Panc1 (cell line): ENCODE data around the gene KLK8. TPM values are rescaled to one million over a fixed set of nuclear protein-coding genes. Genes with fewer than 3 reads are reported as not detected.

ENCODE experiments used
- ATAC-seq: fragments of 200-7000 bp; cut with Tn5 transposase; 2 replicates; pipeline ENCODE4 v1.9.1; 2020; ENCODE audit warnings: mild to moderate bottlenecking, moderate library complexity
- BruUV-seq: library from RNA; stranded (reverse); fragments of 400-500 nt; replicated peaks from 2 replicates; lab custom pipeline; 2021; lab: Mats Ljungman, UMichigan
- CTCF ChIA-PET: fragments of 300-600 bp; sonication (Branson Sonifier 250); formaldehyde crosslinking; loops from one replicate; lab custom pipeline; 2022; ENCODE audit warnings: antibody characterized with exemption; lab: Charles Lee
- POLR2A ChIA-PET: fragments of 300-600 bp; sonication (Branson Sonifier 250); formaldehyde crosslinking; loops from one replicate; lab custom pipeline; 2022; ENCODE audit warnings: antibody characterized with exemption; lab: Charles Lee
- DNase-seq: peaks from one replicate; pipeline ENCODE4 v3.0.0-alpha.2; 2010; ENCODE audit warnings: low read depth, low spot score
- H3K27ac ChIP-seq: 2 replicates; pipeline ENCODE4 v1.5.1; 2011; ENCODE audit warnings: mild to moderate bottlenecking, low read length, inconsistent platforms
- H3K27me3 ChIP-seq: fragments of 200-500 bp; sonication (Bioruptor generic); 2 replicates; pipeline ENCODE4 v1.6.0; 2014; ENCODE audit warnings: low read length, inconsistent platforms; ENCODE audit not compliant: control insufficient read depth, insufficient read depth
- H3K36me3 ChIP-seq: fragments of 200-500 bp; sonication (Bioruptor generic); 2 replicates; pipeline ENCODE4 v1.5.1; 2014; ENCODE audit warnings: inconsistent platforms, mild to moderate bottlenecking, low read length, moderate library complexity; ENCODE audit not compliant: control insufficient read depth, insufficient read depth
- H3K4me1 ChIP-seq: 2 replicates; pipeline ENCODE4 v1.5.1; 2011; ENCODE audit warnings: inconsistent platforms, mild to moderate bottlenecking, low read length, moderate library complexity; ENCODE audit not compliant: control insufficient read depth, insufficient read depth
- H3K4me3 ChIP-seq, 2 experiments: 2 replicates each; pipeline ENCODE4 v1.5.1; 2011 to 2012; ENCODE audit warnings: low read depth in 2 of 2, low read length in 2 of 2, mild to moderate bottlenecking in 2 of 2, inconsistent platforms in 1 of 2, moderate library complexity in 1 of 2
- H3K9me3 ChIP-seq: fragments of 200-500 bp; sonication (Bioruptor generic); 2 replicates; pipeline ENCODE4 v1.5.1; 2014; ENCODE audit warnings: low read depth, mild to moderate bottlenecking, inconsistent platforms, low read length, moderate library complexity; ENCODE audit not compliant: control insufficient read depth, insufficient read depth
- CTCF ChIP-seq: fragments of 450-650 bp; IDR thresholded peaks from 2 replicates; pipeline ENCODE4 v1.5.1; 2017; ENCODE audit warnings: mild to moderate bottlenecking
- POLR2AphosphoS5 ChIP-seq: IDR thresholded peaks from 2 replicates; pipeline ENCODE4 v1.6.1; 2012; ENCODE audit warnings: mild to moderate bottlenecking, low read depth, low read length, moderate library complexity
- SIN3A ChIP-seq: IDR thresholded peaks from 2 replicates; pipeline ENCODE4 v1.6.1; 2012; ENCODE audit warnings: low read depth, mild to moderate bottlenecking, low read length, moderate library complexity, borderline replicate concordance; ENCODE audit not compliant: insufficient read depth
- TCF7L2 ChIP-seq: IDR thresholded peaks from 2 replicates; pipeline ENCODE4 v1.6.1; 2011; ENCODE audit warnings: mild to moderate bottlenecking, low read depth, low read length, inconsistent platforms
- in situ Hi-C: cut with HindIII; loops from 2 replicates; pipeline ENCODE4 v1.10.0; 2016; ENCODE audit warnings: low sequenced_read_pairs, low pct_unique_long_range_greater_than_20kb
- intact Hi-C: fragments of 100-400 bp; cut with micrococcal nuclease; formaldehyde crosslinking; loops from one replicate; pipeline ENCODE4 v1.10.0; 2022; ENCODE audit not compliant: unreplicated experiment
- total RNA-seq: library from RNA; stranded (reverse); gene quantifications from one replicate; pipeline ENCODE4 v1.2.1, GENCODE V29; 2021; ENCODE audit not compliant: unreplicated experiment
- TF ChIP-seq, protein P1 (sequence below), 2 experiments: IDR thresholded peaks; 2 replicates each; pipeline ENCODE4 v1.6.1; 2011 to 2012; ENCODE audit warnings: low read depth in 2 of 2, control low read depth in 1 of 2, low read length in 1 of 2, mild to moderate bottlenecking in 1 of 2, moderate library complexity in 1 of 2; ENCODE audit not compliant: insufficient read depth in 1 of 2

KLK8 gene
- total RNA-seq, 1 experiment from 2014 or later, result not detected

DNA sequence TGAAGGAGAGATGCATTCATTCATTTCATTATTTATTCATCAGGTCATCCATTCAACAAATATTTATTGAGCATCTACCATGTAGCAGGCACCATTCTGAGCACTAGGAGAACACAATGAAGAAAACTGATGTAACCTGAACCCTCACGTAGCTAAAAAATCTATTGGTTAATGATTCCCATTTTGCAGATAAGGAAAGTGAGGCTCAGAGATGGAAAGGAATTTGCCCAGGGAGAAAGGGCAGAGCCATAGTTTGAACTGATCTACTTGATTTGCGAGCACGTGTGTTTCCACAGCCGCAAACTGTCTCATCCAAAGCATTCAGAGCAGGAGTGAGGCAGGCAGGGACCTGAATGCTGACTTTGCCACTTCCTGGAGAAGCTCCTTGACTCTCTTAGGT, 2.7 kb downstream of the KLK8 start:
- intact Hi-C loops (no loop called here), in situ Hi-C loops (no loop called here)
- no TSS peak for BruUV-seq
- Histone ChIP-seq H3K4me3 (no peak overlapping the region), H3K9me3 (no peaks in the 10 kb centered on the region), H3K4me1 (no peaks in the 10 kb centered on the region), H3K27ac (no peak overlapping the region), H3K36me3 (no peaks in the 10 kb centered on the region), H3K27me3 (no peaks in the 10 kb centered on the region)
- DNase-seq (no peak), ATAC-seq (no peak)
- ChIA-PET CTCF (no interaction called here), POLR2A (no interaction called here)
- TF ChIP-seq CTCF (no peak), POLR2AphosphoS5 (no peak), TCF7L2 (no peak), SIN3A (no peak)
- TF ChIP-seq, protein P1, sequence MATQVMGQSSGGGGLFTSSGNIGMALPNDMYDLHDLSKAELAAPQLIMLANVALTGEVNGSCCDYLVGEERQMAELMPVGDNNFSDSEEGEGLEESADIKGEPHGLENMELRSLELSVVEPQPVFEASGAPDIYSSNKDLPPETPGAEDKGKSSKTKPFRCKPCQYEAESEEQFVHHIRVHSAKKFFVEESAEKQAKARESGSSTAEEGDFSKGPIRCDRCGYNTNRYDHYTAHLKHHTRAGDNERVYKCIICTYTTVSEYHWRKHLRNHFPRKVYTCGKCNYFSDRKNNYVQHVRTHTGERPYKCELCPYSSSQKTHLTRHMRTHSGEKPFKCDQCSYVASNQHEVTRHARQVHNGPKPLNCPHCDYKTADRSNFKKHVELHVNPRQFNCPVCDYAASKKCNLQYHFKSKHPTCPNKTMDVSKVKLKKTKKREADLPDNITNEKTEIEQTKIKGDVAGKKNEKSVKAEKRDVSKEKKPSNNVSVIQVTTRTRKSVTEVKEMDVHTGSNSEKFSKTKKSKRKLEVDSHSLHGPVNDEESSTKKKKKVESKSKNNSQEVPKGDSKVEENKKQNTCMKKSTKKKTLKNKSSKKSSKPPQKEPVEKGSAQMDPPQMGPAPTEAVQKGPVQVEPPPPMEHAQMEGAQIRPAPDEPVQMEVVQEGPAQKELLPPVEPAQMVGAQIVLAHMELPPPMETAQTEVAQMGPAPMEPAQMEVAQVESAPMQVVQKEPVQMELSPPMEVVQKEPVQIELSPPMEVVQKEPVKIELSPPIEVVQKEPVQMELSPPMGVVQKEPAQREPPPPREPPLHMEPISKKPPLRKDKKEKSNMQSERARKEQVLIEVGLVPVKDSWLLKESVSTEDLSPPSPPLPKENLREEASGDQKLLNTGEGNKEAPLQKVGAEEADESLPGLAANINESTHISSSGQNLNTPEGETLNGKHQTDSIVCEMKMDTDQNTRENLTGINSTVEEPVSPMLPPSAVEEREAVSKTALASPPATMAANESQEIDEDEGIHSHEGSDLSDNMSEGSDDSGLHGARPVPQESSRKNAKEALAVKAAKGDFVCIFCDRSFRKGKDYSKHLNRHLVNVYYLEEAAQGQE (IDR thresholded peaks at IDR 0.05; ENCODE audit: insufficient read depth in 1 of 2, low read depth in 2 of 2, low read length in 1 of 2), result no peak

DNA sequence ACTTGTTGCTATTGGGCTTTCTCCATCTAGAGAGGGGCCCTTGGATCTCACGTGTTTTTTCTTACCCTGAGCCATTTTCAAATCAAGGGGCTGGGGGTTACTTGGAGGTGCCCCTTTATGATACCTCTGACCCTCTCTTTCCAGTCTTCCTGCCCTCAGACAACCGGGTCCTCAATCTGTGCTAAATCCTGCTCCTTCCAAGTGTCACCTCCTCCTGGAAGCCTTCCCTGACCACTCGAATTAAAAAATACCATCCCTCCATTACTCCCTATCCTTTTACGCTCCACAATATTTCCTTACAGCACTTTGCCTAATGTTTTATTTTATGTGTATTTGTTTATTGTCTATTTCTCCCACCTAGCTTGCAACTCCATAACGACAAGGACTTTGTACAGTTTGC, 3.3 kb downstream of the KLK8 start:
- ATAC-seq, result no peak
- no peak for DNase-seq
- ChIA-PET CTCF (no interaction called here), POLR2A (no interaction called here)
- H3K36me3 ChIP-seq, result no peaks in the 10 kb centered on the region
- TF ChIP-seq POLR2AphosphoS5, result no peak
- no peak for TF ChIP-seq CTCF
- no peak for TF ChIP-seq SIN3A
- TF ChIP-seq, protein P1 (IDR thresholded peaks at IDR 0.05; ENCODE audit: insufficient read depth in 1 of 2, low read depth in 2 of 2, low read length in 1 of 2), result no peak
- no peak for TF ChIP-seq TCF7L2
- intact Hi-C loops, result no loop called here
- H3K4me1 ChIP-seq, result no peaks in the 10 kb centered on the region
- no peak overlapping the region for H3K4me3 ChIP-seq
- H3K9me3 ChIP-seq, result no peaks in the 10 kb centered on the region
- H3K27ac ChIP-seq, result no peak overlapping the region
- in situ Hi-C loops, result no loop called here
- no peaks in the 10 kb centered on the region for H3K27me3 ChIP-seq
- no TSS peak for BruUV-seq
